ENCODE measurements around the gene SPOCK1. TPM values are rescaled to one million over a fixed set of nuclear protein-coding genes. Genes with fewer than 3 reads are reported as not detected.

SPOCK1 gene
- total and polyA plus RNA-seq, 7 experiments from 2014 or later: 2.8 TPM; not detected in 6

DNA sequence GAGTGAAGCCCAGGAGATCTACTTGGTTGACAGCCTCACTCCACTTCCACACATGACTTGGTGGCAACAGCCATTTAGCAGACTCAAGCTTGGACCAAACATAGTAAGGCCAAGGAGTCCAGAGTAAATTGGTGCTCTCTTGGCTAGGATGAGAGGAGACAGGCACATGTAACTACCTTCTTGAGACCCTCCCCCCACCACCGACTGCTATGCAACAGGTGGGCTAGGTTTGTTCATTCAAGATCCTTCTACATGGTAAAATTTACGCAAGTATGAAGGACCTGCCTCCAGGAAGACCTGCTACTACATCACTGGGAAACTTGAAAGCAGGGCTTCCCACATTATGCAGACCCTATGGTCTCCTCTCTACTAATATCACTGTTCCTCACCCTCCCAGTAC, 442.4 kb downstream of the SPOCK1 start:
- no peak overlapping the region for H3K4me3 ChIP-seq (ENCODE audit: low read length)
- peaks cover 0 to 5% (median 0%) of the 10 kb centered on the region in 11 donors for H3K9me3 Mint-ChIP-seq
- no peaks in the 10 kb centered on the region for H3K4me1 Mint-ChIP-seq
- no peaks in the 10 kb centered on the region for H3K4me1 ChIP-seq (ENCODE audit: control insufficient read depth in 2 of 2, insufficient read depth in 2 of 2, low read length in 2 of 2)
- DNase-seq (no peak), ATAC-seq (no peak)
- ChIA-PET CTCF (no interaction called here), POLR2A (no interaction called here)
- H3K4me3 Mint-ChIP-seq: no peak overlapping the region
- no peaks in the 10 kb centered on the region for H3K36me3 Mint-ChIP-seq
- H3K36me3 ChIP-seq (ENCODE audit: control insufficient read depth in 2 of 3, insufficient read depth in 3 of 3, low read length in 3 of 3): no peaks in the 10 kb centered on the region
- H3K27ac Mint-ChIP-seq: no peak overlapping the region
- no peaks in the 10 kb centered on the region for H3K9me3 ChIP-seq (ENCODE audit: control insufficient read depth in 2 of 3, low read length in 3 of 3)
- H3K27me3 ChIP-seq (ENCODE audit: control insufficient read depth in 2 of 2, insufficient read depth in 2 of 2, low read length in 2 of 2): no peaks in the 10 kb centered on the region
- no peak overlapping the region for H3K27ac ChIP-seq (ENCODE audit: low read depth, low read length)
- intact Hi-C loops (cut with micrococcal nuclease): no loop called here
- peaks cover 0 to 18% (median 8%) of the 10 kb centered on the region in 5 donors for H3K27me3 Mint-ChIP-seq

DNA sequence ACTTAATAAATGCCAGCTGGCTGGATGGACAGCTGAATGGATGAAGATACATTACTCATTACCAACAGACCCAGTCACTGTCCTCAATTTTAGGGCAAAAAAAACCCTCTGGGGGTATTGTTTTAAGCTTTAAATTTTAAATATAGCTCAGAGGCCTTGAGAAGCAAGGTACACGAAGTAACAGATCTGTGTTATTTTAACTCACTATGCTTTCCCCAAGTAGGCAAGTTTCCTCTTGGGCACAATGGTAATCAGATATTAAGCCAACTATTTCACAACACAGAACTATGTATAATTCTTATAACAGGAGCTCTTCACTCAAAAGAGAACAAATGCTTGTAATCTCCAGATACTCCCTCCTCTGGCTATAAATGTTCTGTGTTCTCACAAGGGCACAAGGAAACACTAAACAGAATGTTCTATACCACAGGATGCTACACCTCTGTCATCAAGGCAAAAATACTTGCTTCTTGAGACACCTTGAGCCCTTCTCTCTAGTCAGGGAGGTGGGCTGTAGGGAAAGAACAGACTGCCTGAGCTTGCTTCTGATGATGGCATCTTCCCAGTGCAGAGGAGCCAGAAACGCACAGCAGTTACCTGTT, 443.8 kb downstream of the SPOCK1 start:
- Mint-ChIP-seq H3K27me3 (peaks cover 0 to 18% (median 8%) of the 10 kb centered on the region in 5 donors), H3K36me3 (no peaks in the 10 kb centered on the region), H3K9me3 (peaks cover 0 to 5% (median 0%) of the 10 kb centered on the region in 11 donors), H3K4me1 (no peaks in the 10 kb centered on the region), H3K4me3 (no peak overlapping the region), H3K27ac (no peak overlapping the region)
- ChIA-PET POLR2A (no interaction called here), CTCF (no interaction called here)
- Histone ChIP-seq H3K9me3 (ENCODE audit: control insufficient read depth in 2 of 3, low read length in 3 of 3) (no peaks in the 10 kb centered on the region), H3K4me1 (ENCODE audit: control insufficient read depth in 2 of 2, insufficient read depth in 2 of 2, low read length in 2 of 2) (no peaks in the 10 kb centered on the region), H3K4me3 (ENCODE audit: low read length) (no peak overlapping the region), H3K36me3 (ENCODE audit: control insufficient read depth in 2 of 3, insufficient read depth in 3 of 3, low read length in 3 of 3) (no peaks in the 10 kb centered on the region), H3K27ac (ENCODE audit: low read depth, low read length) (no peak overlapping the region), H3K27me3 (ENCODE audit: control insufficient read depth in 2 of 2, insufficient read depth in 2 of 2, low read length in 2 of 2) (no peaks in the 10 kb centered on the region)
- ATAC-seq (no peak), DNase-seq (no peak)
- intact Hi-C loops (cut with micrococcal nuclease): no loop called here

DNA sequence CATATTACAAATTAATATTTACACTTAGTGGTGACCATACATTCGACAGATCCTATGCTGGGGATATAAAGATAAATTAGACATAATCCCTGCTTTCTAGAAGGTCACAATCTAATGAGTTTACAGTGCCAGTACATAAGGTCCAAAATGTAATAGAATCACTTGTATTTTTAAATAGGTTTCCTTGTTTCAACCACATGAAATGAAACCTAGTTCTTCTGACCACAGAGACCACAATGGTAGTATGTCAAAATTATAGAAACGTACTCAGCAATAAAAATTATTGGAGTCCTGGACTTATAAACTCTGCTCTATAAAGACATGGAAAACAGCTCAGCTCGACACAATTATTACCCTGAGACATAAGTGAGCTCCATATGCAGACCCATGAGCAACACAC, 444.3 kb downstream of the SPOCK1 start:
- Histone ChIP-seq H3K27me3 (ENCODE audit: control insufficient read depth in 2 of 2, insufficient read depth in 2 of 2, low read length in 2 of 2) (no peaks in the 10 kb centered on the region), H3K4me1 (ENCODE audit: control insufficient read depth in 2 of 2, insufficient read depth in 2 of 2, low read length in 2 of 2) (no peaks in the 10 kb centered on the region), H3K27ac (ENCODE audit: low read depth, low read length) (no peak overlapping the region), H3K36me3 (ENCODE audit: control insufficient read depth in 2 of 3, insufficient read depth in 3 of 3, low read length in 3 of 3) (no peaks in the 10 kb centered on the region), H3K4me3 (ENCODE audit: low read length) (no peak overlapping the region), H3K9me3 (ENCODE audit: control insufficient read depth in 2 of 3, low read length in 3 of 3) (no peaks in the 10 kb centered on the region)
- Mint-ChIP-seq H3K9me3 (peaks cover 0 to 5% (median 0%) of the 10 kb centered on the region in 11 donors), H3K27ac (no peak overlapping the region), H3K27me3 (peaks cover 0 to 18% (median 7%) of the 10 kb centered on the region in 5 donors), H3K4me3 (no peak overlapping the region), H3K4me1 (no peaks in the 10 kb centered on the region), H3K36me3 (no peaks in the 10 kb centered on the region)
- DNase-seq (no peak), ATAC-seq (no peak)
- intact Hi-C loops (cut with micrococcal nuclease): no loop called here
- ChIA-PET CTCF (no interaction called here), POLR2A (no interaction called here)

DNA sequence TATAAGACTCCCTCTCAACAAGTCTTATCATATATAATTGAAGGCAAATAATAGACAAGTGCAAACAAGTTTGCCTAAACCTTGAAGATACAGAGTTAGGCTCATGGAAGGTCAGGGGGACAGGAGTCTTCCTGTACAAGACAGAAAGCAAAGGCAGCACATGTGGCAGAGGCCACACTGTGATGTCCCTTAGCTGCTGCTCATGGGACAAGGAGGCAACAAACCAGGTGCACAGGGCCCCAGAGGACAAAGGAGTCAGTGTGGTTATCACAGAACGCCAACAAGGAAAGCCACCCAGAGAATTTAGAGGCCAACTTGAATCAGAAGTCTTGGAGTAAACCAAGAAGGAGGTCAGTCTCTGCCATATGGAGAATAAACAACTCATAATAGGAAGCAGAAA, 444.8 kb downstream of the SPOCK1 start:
- no peaks in the 10 kb centered on the region for H3K4me1 ChIP-seq (ENCODE audit: control insufficient read depth in 2 of 2, insufficient read depth in 2 of 2, low read length in 2 of 2)
- Mint-ChIP-seq H3K4me3 (no peak overlapping the region), H3K27me3 (peaks cover 0 to 18% (median 7%) of the 10 kb centered on the region in 5 donors)

DNA sequence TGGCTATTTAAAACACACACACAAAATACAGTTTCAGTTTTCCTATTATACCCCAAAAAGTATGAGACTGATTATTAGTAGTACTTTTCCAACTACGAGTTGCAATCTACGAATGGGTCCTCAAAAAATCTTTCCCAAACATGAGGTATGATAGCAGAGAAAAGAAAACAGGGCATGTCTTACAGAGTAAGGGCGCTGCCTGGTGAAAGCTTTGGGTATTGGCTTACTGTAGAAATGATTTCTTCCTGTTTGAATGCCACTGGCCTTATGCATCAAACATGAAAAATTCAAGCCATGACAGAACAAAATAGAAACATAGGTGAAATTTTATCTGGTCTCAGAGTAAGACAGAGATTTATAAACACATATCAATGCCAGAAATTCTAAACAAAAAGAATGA, 448.0 kb downstream of the SPOCK1 start:
- POLR2A ChIA-PET: no interaction called here

More for the DNA sequence above, 444.8 kb downstream of the SPOCK1 start:
- no peaks in the 10 kb centered on the region for H3K4me1 Mint-ChIP-seq
- Histone ChIP-seq H3K27ac (ENCODE audit: low read depth, low read length) (no peak overlapping the region), H3K27me3 (ENCODE audit: control insufficient read depth in 2 of 2, insufficient read depth in 2 of 2, low read length in 2 of 2) (no peaks in the 10 kb centered on the region), H3K4me3 (ENCODE audit: low read length) (no peak overlapping the region), H3K9me3 (ENCODE audit: control insufficient read depth in 2 of 3, low read length in 3 of 3) (no peaks in the 10 kb centered on the region), H3K36me3 (ENCODE audit: control insufficient read depth in 2 of 3, insufficient read depth in 3 of 3, low read length in 3 of 3) (no peaks in the 10 kb centered on the region)
- no peak for DNase-seq
- CTCF ChIA-PET: no interaction called here
- intact Hi-C loops (cut with micrococcal nuclease): no loop called here
- ATAC-seq: no peak
- H3K27ac Mint-ChIP-seq: no peak overlapping the region
- H3K9me3 Mint-ChIP-seq: peaks cover 0 to 5% (median 0%) of the 10 kb centered on the region in 11 donors
- POLR2A ChIA-PET: no interaction called here
- no peaks in the 10 kb centered on the region for H3K36me3 Mint-ChIP-seq

DNA sequence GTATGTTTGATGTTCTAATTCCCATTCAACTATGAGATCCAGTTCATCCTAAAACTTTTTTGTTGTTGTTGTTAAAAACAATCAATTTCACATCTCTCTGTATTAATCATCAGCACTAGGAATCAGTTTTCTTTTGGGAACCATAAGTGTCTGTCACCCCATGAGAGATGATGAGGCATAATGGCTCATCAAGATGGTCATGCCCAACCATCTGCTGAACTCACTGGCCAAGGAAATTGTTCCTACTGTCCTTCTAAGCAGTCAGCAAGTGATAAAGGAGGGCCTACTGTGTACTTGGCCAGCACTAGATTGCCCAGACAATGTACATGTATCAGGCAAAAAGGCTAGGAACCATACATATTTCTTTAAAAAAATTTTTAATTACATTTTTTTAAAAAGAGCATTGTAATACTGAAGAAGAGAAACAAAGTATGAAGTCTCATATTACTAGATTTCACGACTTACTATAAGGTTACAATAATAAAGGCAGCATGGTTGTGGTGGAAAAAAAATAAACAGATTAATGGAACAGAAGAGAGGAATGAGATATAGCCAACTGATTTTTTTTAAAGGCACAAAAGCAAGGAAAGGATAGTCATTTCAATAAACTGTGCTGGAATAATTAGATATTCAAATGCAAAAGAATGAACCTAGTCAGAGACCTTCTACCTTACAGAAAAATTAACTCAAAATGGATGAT, 458.3 kb downstream of the SPOCK1 start:
- H3K27me3 ChIP-seq (ENCODE audit: control insufficient read depth in 2 of 2, insufficient read depth in 2 of 2, low read length in 2 of 2): no peaks in the 10 kb centered on the region
- H3K9me3 Mint-ChIP-seq: peaks cover 0 to 25% (median 10%) of the 10 kb centered on the region in 11 donors
- no peak for ATAC-seq

More for the DNA sequence above, 448.0 kb downstream of the SPOCK1 start:
- H3K36me3 Mint-ChIP-seq: no peaks in the 10 kb centered on the region
- Histone ChIP-seq H3K4me3 (ENCODE audit: low read length) (no peak overlapping the region), H3K9me3 (ENCODE audit: control insufficient read depth in 2 of 3, low read length in 3 of 3) (no peaks in the 10 kb centered on the region), H3K27me3 (ENCODE audit: control insufficient read depth in 2 of 2, insufficient read depth in 2 of 2, low read length in 2 of 2) (no peaks in the 10 kb centered on the region), H3K4me1 (ENCODE audit: control insufficient read depth in 2 of 2, insufficient read depth in 2 of 2, low read length in 2 of 2) (no peaks in the 10 kb centered on the region), H3K27ac (ENCODE audit: low read depth, low read length) (no peak overlapping the region), H3K36me3 (ENCODE audit: control insufficient read depth in 2 of 3, insufficient read depth in 3 of 3, low read length in 3 of 3) (no peaks in the 10 kb centered on the region)
- H3K9me3 Mint-ChIP-seq: peaks cover 0 to 2% (median 0%) of the 10 kb centered on the region in 11 donors
- H3K4me1 Mint-ChIP-seq: no peaks in the 10 kb centered on the region
- ATAC-seq (no peak), DNase-seq (no peak)
- no peak overlapping the region for H3K27ac Mint-ChIP-seq
- intact Hi-C loops (cut with micrococcal nuclease): no loop called here
- H3K27me3 Mint-ChIP-seq: peaks cover 0 to 9% (median 0%) of the 10 kb centered on the region in 5 donors
- CTCF ChIA-PET: no interaction called here
- no peak overlapping the region for H3K4me3 Mint-ChIP-seq

DNA sequence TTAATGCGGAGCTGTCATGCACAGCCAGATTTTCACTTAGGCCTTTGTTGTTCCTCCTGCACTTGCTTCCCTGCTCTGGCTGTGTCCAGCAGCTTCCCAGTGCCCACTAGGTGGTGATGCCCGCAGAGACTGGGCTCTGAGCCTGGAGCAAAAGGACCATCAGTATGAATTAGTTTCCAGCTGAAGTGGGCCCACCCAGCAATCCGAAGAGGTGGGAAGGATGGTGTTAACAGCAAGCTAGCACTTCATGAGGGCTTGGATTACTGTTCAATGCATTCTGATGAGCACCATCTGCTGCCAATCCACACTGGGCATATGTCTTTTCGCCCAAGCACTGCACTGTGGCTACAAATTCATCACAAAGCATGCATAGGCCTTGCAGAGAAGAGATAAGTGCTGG, 459.1 kb downstream of the SPOCK1 start:
- ChIA-PET CTCF (no interaction called here), POLR2A (no interaction called here)
- H3K36me3 ChIP-seq (ENCODE audit: control insufficient read depth in 2 of 3, insufficient read depth in 3 of 3, low read length in 3 of 3): no peaks in the 10 kb centered on the region
- DNase-seq (no peak), ATAC-seq (no peak)
- no peaks in the 10 kb centered on the region for H3K4me1 ChIP-seq (ENCODE audit: control insufficient read depth in 2 of 2, insufficient read depth in 2 of 2, low read length in 2 of 2)
- no peaks in the 10 kb centered on the region for H3K27me3 ChIP-seq (ENCODE audit: control insufficient read depth in 2 of 2, insufficient read depth in 2 of 2, low read length in 2 of 2)
- H3K27ac ChIP-seq (ENCODE audit: low read depth, low read length): no peak overlapping the region
- no peak overlapping the region for H3K27ac Mint-ChIP-seq
- H3K36me3 Mint-ChIP-seq: no peaks in the 10 kb centered on the region
- peaks cover 0 to 17% (median 4%) of the 10 kb centered on the region in 5 donors for H3K27me3 Mint-ChIP-seq
- no peaks in the 10 kb centered on the region for H3K4me1 Mint-ChIP-seq
- H3K4me3 Mint-ChIP-seq: no peak overlapping the region
- H3K4me3 ChIP-seq (ENCODE audit: low read length): no peak overlapping the region
- intact Hi-C loops (cut with micrococcal nuclease): no loop called here
- peaks cover 0 to 25% (median 10%) of the 10 kb centered on the region in 11 donors for H3K9me3 Mint-ChIP-seq
- H3K9me3 ChIP-seq (ENCODE audit: control insufficient read depth in 2 of 3, low read length in 3 of 3): no peaks in the 10 kb centered on the region

More for the DNA sequence above, 458.3 kb downstream of the SPOCK1 start:
- ChIA-PET CTCF (no interaction called here), POLR2A (no interaction called here)
- no peak overlapping the region for H3K4me3 ChIP-seq (ENCODE audit: low read length)
- no peak overlapping the region for H3K27ac Mint-ChIP-seq
- no peaks in the 10 kb centered on the region for H3K4me1 ChIP-seq (ENCODE audit: control insufficient read depth in 2 of 2, insufficient read depth in 2 of 2, low read length in 2 of 2)
- intact Hi-C loops (cut with micrococcal nuclease): no loop called here
- H3K9me3 ChIP-seq (ENCODE audit: control insufficient read depth in 2 of 3, low read length in 3 of 3): no peaks in the 10 kb centered on the region
- peaks cover 0 to 10% (median 2%) of the 10 kb centered on the region in 5 donors for H3K27me3 Mint-ChIP-seq
- H3K27ac ChIP-seq (ENCODE audit: low read depth, low read length): no peak overlapping the region
- no peak overlapping the region for H3K4me3 Mint-ChIP-seq
- H3K36me3 Mint-ChIP-seq: no peaks in the 10 kb centered on the region
- no peak for DNase-seq
- H3K36me3 ChIP-seq (ENCODE audit: control insufficient read depth in 2 of 3, insufficient read depth in 3 of 3, low read length in 3 of 3): no peaks in the 10 kb centered on the region
- H3K4me1 Mint-ChIP-seq: no peaks in the 10 kb centered on the region

Data from naive thymus-derived CD4-positive, alpha-beta T cell (primary cell).